Mesendoderm (in vitro differentiated cells): ENCODE data around the gene CACNB4.
"Not testable (repeated sequence)": the region's sequence is repeated elsewhere in the genome, so short reads cannot be mapped to it uniquely, and the experiment has no call there.

ENCODE experiments used
- DNase-seq: peaks from one replicate; pipeline ENCODE4 v3.0.0; 2013
- H2AK5ac ChIP-seq: 2 replicates; pipeline ENCODE4 v1.6.1; 2013; ENCODE audit warnings: low read length, inconsistent platforms
- H2BK120ac ChIP-seq: 2 replicates; pipeline ENCODE4 v1.6.1; 2013; ENCODE audit warnings: low read depth, mild to moderate bottlenecking, low read length, moderate library complexity, mixed read lengths
- H2BK15ac ChIP-seq: replicated peaks from 2 replicates; pipeline ENCODE4 v1.6.1; 2013; ENCODE audit warnings: low read depth, mild to moderate bottlenecking, moderate library complexity
- H2BK5ac ChIP-seq: 2 replicates; pipeline ENCODE4 v1.6.1; 2013; ENCODE audit warnings: low read length, inconsistent platforms
- H3K18ac ChIP-seq: 2 replicates; pipeline ENCODE4 v1.6.1; 2013; ENCODE audit warnings: mild to moderate bottlenecking, low read length, mixed read lengths
- H3K23ac ChIP-seq: one replicate; pipeline ENCODE4 v1.6.1; 2013; ENCODE audit warnings: low read length
- H3K27ac ChIP-seq: 2 replicates; pipeline ENCODE4 v1.5.1; 2013; ENCODE audit warnings: low read depth, mild to moderate bottlenecking, inconsistent platforms, low read length, moderate library complexity
- H3K27me3 ChIP-seq: 2 replicates; pipeline ENCODE4 v1.6.1; 2013; ENCODE audit warnings: low read length, control low read depth, mild to moderate bottlenecking, inconsistent platforms; ENCODE audit not compliant: insufficient read depth, poor library complexity
- H3K36me3 ChIP-seq: 2 replicates; pipeline ENCODE4 v1.6.1; 2013; ENCODE audit warnings: low read length, inconsistent platforms; ENCODE audit not compliant: control insufficient read depth, insufficient read depth
- H3K4ac ChIP-seq: one replicate; pipeline ENCODE4 v1.6.1; 2013; ENCODE audit warnings: low read depth, mild to moderate bottlenecking, low read length, moderate library complexity
- H3K4me1 ChIP-seq: 2 replicates; pipeline ENCODE4 v1.6.1; 2013; ENCODE audit warnings: low read depth, low read length, inconsistent platforms; ENCODE audit not compliant: control insufficient read depth
- H3K4me2 ChIP-seq: 2 replicates; pipeline ENCODE4 v1.6.1; 2013; ENCODE audit warnings: low read length
- H3K4me3 ChIP-seq: 2 replicates; pipeline ENCODE4 v1.5.1; 2013; ENCODE audit warnings: mild to moderate bottlenecking, low read length
- H3K56ac ChIP-seq: one replicate; pipeline ENCODE4 v1.6.1; 2013; ENCODE audit warnings: low read length
- H3K79me1 ChIP-seq: 2 replicates; pipeline ENCODE4 v1.6.1; 2013; ENCODE audit warnings: low read length, inconsistent platforms
- H3K79me2 ChIP-seq: 2 replicates; pipeline ENCODE4 v1.6.1; 2013; ENCODE audit warnings: mild to moderate bottlenecking, low read length; ENCODE audit not compliant: control insufficient read depth, insufficient read depth
- H3K9ac ChIP-seq: 2 replicates; pipeline ENCODE4 v1.6.1; 2013; ENCODE audit warnings: low read length, inconsistent platforms
- H4K5ac ChIP-seq: one replicate; pipeline ENCODE4 v1.6.1; 2013; ENCODE audit warnings: low read length
- H4K8ac ChIP-seq: one replicate; pipeline ENCODE4 v1.6.1; 2013; ENCODE audit warnings: low read depth, mild to moderate bottlenecking, control low read depth, low read length, moderate library complexity
- WGBS: extraction: QIAGEN DNeasy Blood & Tissue Kit; methylation state at CpG from one replicate; pipeline ENCODE4 v1.1.7; 2013; ENCODE audit warnings: low lambda C conversion rate, missing lambda C conversion rate; ENCODE audit not compliant: insufficient coverage; ENCODE audit errors: extremely low coverage; 5-methylcytosine and 5-hydroxymethylcytosine counted together

Gene CACNB4

DNA sequence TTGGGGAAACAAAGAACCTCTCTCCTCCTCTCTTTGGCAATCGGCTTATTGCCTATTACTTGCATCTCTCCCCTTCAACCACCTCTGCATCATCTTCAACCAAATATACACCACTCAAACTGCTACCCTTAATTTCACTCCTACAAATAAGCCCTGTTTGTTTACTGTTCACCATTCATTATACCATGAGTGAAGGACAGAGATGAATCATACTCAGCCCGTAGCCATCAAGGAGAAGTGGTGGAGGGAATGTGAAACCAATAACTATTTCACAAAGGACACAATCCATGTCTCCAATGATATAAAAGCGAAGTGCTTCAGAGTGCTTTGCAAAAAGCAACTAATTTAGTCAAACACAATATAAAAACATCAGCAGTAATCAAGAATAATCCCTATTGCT is 76.8 kb downstream of the CACNB4 start:
- H3K4ac ChIP-seq = no peak overlapping the region
- WGBS = no CpG with 5 or more reads among the region's 3 CpGs
- H3K79me1 ChIP-seq = no peaks in the 10 kb centered on the region
- DNase-seq = no peak
- H3K27ac ChIP-seq = no peak overlapping the region
- no peak overlapping the region for H2AK5ac ChIP-seq
- H3K36me3 ChIP-seq = no peaks in the 10 kb centered on the region
- H3K4me1 ChIP-seq = no peaks in the 10 kb centered on the region
- no peaks in the 10 kb centered on the region for H3K79me2 ChIP-seq
- no peak overlapping the region for H2BK5ac ChIP-seq
- H3K18ac ChIP-seq = no peak overlapping the region
- H2BK120ac ChIP-seq = no peak overlapping the region
- no peak overlapping the region for H3K9ac ChIP-seq
- H4K8ac ChIP-seq = no peak overlapping the region
- no peak overlapping the region for H3K4me2 ChIP-seq
- no peak overlapping the region for H3K4me3 ChIP-seq
- no peak overlapping the region for H3K23ac ChIP-seq
- H4K5ac ChIP-seq = no peak overlapping the region
- no peak overlapping the region for H2BK15ac ChIP-seq
- H3K56ac ChIP-seq = no peak overlapping the region
- H3K27me3 ChIP-seq = no peaks in the 10 kb centered on the region

DNA sequence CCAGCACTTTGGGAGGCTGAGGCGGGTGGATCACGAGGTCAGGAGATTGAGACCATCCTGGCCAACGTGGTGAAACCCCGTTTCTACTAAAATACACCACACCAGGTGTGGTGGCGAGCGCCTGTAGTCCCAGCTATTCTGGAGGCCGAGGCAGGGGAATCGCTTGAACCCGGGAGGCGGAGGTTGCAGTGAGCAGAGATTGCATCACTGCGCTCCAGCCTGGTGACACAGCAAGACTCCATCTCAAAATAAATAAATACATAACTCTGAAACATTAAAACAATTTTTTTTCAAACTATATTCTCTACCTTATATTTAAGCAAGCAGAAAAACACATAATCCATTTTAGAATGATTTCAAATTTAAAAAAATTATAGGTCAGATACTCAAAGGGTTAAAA is 77.8 kb downstream of the CACNB4 start:
- H3K36me3 ChIP-seq, H2BK120ac ChIP-seq, H3K27ac ChIP-seq, H3K18ac ChIP-seq, H3K23ac ChIP-seq, H3K79me1 ChIP-seq, H3K4me3 ChIP-seq, H2BK15ac ChIP-seq, H3K4me2 ChIP-seq, H3K56ac ChIP-seq, H4K8ac ChIP-seq, H4K5ac ChIP-seq, H2BK5ac ChIP-seq, H3K27me3 ChIP-seq, H3K4me1 ChIP-seq, H3K79me2 ChIP-seq, H2AK5ac ChIP-seq, H3K4ac ChIP-seq, H3K9ac ChIP-seq, DNase-seq: not testable (repeated sequence)
- WGBS = no CpG with 5 or more reads among the region's 11 CpGs

GRCh38 chr2:152019732-152020131 is 79.1 kb downstream of the CACNB4 start:
- H3K4me2 ChIP-seq = no peak overlapping the region

GRCh38 chr2:152016181-152017120 is 82.4 kb downstream of the CACNB4 start:
- no peak for DNase-seq
- WGBS = no CpG with 5 or more reads among the region's 7 CpGs
- no peak overlapping the region for H4K8ac ChIP-seq
- no peak overlapping the region for H3K4me3 ChIP-seq
- no peak overlapping the region for H2BK15ac ChIP-seq
- no peak overlapping the region for H3K23ac ChIP-seq
- no peaks in the 10 kb centered on the region for H3K36me3 ChIP-seq
- no peak overlapping the region for H4K5ac ChIP-seq
- H3K4me2 ChIP-seq = no peak overlapping the region
- H2AK5ac ChIP-seq = no peak overlapping the region
- no peak overlapping the region for H3K9ac ChIP-seq
- H3K18ac ChIP-seq = no peak overlapping the region
- no peaks in the 10 kb centered on the region for H3K79me2 ChIP-seq
- H3K27me3 ChIP-seq = no peaks in the 10 kb centered on the region
- no peak overlapping the region for H3K27ac ChIP-seq
- H2BK5ac ChIP-seq = no peak overlapping the region
- no peaks in the 10 kb centered on the region for H3K4me1 ChIP-seq
- H3K4ac ChIP-seq = no peak overlapping the region
- H3K79me1 ChIP-seq = no peaks in the 10 kb centered on the region
- no peak overlapping the region for H3K56ac ChIP-seq
- no peak overlapping the region for H2BK120ac ChIP-seq

More at GRCh38 chr2:152019732-152020131, 79.1 kb downstream of the CACNB4 start:
- H2BK15ac ChIP-seq = no peak overlapping the region
- H2BK120ac ChIP-seq = no peak overlapping the region
- H2AK5ac ChIP-seq = no peak overlapping the region
- no peak for DNase-seq
- H4K5ac ChIP-seq = no peak overlapping the region
- H3K9ac ChIP-seq = no peak overlapping the region
- H3K23ac ChIP-seq = no peak overlapping the region
- H3K4me1 ChIP-seq = no peaks in the 10 kb centered on the region
- no peaks in the 10 kb centered on the region for H3K27me3 ChIP-seq
- no peaks in the 10 kb centered on the region for H3K79me2 ChIP-seq
- no peak overlapping the region for H3K18ac ChIP-seq
- no peaks in the 10 kb centered on the region for H3K79me1 ChIP-seq
- no peaks in the 10 kb centered on the region for H3K36me3 ChIP-seq
- no peak overlapping the region for H3K56ac ChIP-seq
- H3K4me3 ChIP-seq = no peak overlapping the region
- H4K8ac ChIP-seq = no peak overlapping the region
- no peak overlapping the region for H2BK5ac ChIP-seq
- no peak overlapping the region for H3K27ac ChIP-seq
- no peak overlapping the region for H3K4ac ChIP-seq

- H3K9ac ChIP-seq = no peak overlapping the region
- H3K27me3 ChIP-seq = no peaks in the 10 kb centered on the region
- WGBS = no CpG with 5 or more reads among the region's 5 CpGs
- no peak overlapping the region for H3K4me3 ChIP-seq
- no peak overlapping the region for H2AK5ac ChIP-seq
- H2BK15ac ChIP-seq = no peak overlapping the region
- no peaks in the 10 kb centered on the region for H3K4me1 ChIP-seq
- H4K8ac ChIP-seq = no peak overlapping the region
- no peaks in the 10 kb centered on the region for H3K79me1 ChIP-seq
- H3K18ac ChIP-seq = no peak overlapping the region
- no peak overlapping the region for H3K4ac ChIP-seq
- H3K56ac ChIP-seq = no peak overlapping the region
- no peak overlapping the region for H2BK5ac ChIP-seq
- DNase-seq = no peak
- H3K23ac ChIP-seq = no peak overlapping the region
- no peak overlapping the region for H3K4me2 ChIP-seq
- H2BK120ac ChIP-seq = no peak overlapping the region
- no peaks in the 10 kb centered on the region for H3K79me2 ChIP-seq
- H4K5ac ChIP-seq = no peak overlapping the region
- H3K36me3 ChIP-seq = no peaks in the 10 kb centered on the region
- H3K27ac ChIP-seq = no peak overlapping the region
Observed at GRCh38 chr2:152015552-152015951, 83.3 kb downstream of the CACNB4 start.

GRCh38 chr2:152012697-152013096 is 86.1 kb downstream of the CACNB4 start:
- no peak overlapping the region for H3K23ac ChIP-seq
- H2BK15ac ChIP-seq = no peak overlapping the region
- no peaks in the 10 kb centered on the region for H3K4me1 ChIP-seq
- H2BK120ac ChIP-seq = no peak overlapping the region
- H4K8ac ChIP-seq = no peak overlapping the region
- no peak overlapping the region for H3K56ac ChIP-seq
- no CpG with 5 or more reads among the region's 1 CpG for WGBS
- DNase-seq = no peak
- no peak overlapping the region for H3K9ac ChIP-seq
- H3K4ac ChIP-seq = no peak overlapping the region
- no peak overlapping the region for H2AK5ac ChIP-seq
- H2BK5ac ChIP-seq = no peak overlapping the region
- H3K79me1 ChIP-seq = no peaks in the 10 kb centered on the region
- H3K27me3 ChIP-seq = no peaks in the 10 kb centered on the region
- H4K5ac ChIP-seq = no peak overlapping the region
- no peaks in the 10 kb centered on the region for H3K36me3 ChIP-seq
- no peak overlapping the region for H3K4me3 ChIP-seq
- no peaks in the 10 kb centered on the region for H3K79me2 ChIP-seq
- H3K4me2 ChIP-seq = no peak overlapping the region
- H3K18ac ChIP-seq = no peak overlapping the region
- no peak overlapping the region for H3K27ac ChIP-seq
